Measurements from ENCODE around the gene MOSPD3.

Gene MOSPD3

DNA sequence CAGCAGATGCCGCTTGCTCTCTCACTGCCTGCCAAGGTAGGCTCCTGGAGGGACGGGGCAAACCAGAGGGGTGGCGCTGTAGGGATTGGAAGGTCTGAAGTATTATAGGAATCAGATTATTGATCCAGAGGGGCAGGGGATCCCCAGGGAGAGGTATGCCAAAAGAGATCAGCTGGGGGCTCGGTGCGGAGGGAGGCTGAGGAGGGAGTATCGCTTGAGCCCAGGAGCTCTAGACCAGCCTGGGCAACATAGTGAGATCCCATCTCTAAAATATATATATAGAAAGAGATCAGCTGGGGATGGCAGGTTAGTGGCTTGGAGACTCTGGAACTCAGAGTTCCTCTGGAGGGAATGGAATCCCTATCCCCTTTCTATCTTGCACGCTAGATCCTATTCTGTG lies 17.2 kb upstream of the MOSPD3 start:
- DNase-seq = no peak

DNA sequence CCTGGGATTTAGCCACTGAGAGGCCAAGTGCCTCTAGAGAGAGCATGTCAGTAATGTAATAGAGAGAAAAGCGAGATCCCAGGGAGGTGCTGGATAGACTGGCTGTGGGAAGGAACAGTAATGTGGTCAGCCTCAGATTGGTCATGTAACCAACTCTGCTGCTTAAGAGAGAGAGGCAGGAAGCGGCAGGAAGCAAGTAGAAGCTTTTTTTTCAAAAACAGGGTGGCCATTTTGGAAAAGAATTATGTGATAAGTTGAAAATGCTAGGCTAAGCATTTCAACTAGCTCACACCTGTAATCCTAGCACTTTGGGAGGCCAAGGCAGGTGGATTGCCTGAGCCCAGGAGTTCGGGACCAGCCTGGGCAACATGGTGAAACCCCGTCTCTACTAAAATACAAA lies 13.9 kb upstream of the MOSPD3 start:
- no peak for DNase-seq

DNA sequence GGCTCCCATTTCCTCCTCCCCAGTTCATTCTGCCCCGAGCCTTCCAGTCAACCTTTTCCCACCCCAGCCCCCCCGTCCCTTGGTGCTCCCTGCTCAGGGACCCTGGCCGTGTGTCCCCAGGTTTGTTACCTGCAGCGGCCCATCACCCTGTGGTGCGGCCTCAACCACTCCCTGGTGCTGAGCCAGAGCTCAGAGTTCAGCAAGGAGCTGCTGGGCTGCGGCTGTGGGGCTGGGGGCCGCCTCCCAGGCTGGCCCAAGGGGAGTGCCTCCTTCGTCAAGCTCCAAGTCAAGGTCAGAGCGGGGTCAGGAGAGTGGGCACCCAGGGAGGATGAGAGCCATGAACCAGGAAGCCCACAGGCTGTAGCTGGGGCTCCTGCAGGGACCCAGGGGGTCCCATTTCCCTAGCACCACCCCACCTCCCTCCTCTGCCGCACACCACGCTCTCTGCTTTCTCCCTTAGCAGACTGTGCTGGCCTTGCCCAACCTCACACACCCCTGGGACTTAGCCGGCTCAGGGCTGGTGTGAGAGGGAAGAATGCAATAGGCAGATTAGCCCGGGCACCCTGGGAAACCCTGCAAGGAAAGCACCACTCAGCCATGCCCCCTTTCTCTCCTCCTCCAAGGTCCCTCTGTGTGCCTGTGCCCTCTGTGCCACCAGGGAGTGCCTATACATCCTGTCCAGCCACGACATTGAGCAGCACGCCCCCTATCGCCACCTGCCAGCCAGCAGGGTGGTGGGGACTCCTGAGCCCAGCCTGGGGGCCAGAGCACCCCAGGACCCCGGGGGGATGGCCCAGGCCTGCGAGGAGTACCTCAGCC lies 12.2 kb upstream of the MOSPD3 start:
- no peak for DNase-seq

DNA sequence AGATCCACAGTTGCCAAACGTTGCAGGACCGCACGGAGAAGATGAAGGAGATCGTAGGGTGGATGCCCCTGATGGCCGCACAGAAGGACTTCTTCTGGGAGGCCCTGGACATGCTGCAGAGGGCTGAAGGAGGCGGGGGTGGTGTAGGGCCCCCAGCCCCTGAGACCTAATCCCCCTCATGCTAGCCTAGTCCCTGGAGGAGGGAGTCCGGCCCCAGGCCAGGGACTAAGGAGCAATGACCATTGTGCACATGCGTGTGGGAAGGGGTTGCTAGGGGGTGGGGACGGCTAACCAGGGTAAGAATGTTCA lies 11.7 kb upstream of the MOSPD3 start:
- DNase-seq = no peak

DNA sequence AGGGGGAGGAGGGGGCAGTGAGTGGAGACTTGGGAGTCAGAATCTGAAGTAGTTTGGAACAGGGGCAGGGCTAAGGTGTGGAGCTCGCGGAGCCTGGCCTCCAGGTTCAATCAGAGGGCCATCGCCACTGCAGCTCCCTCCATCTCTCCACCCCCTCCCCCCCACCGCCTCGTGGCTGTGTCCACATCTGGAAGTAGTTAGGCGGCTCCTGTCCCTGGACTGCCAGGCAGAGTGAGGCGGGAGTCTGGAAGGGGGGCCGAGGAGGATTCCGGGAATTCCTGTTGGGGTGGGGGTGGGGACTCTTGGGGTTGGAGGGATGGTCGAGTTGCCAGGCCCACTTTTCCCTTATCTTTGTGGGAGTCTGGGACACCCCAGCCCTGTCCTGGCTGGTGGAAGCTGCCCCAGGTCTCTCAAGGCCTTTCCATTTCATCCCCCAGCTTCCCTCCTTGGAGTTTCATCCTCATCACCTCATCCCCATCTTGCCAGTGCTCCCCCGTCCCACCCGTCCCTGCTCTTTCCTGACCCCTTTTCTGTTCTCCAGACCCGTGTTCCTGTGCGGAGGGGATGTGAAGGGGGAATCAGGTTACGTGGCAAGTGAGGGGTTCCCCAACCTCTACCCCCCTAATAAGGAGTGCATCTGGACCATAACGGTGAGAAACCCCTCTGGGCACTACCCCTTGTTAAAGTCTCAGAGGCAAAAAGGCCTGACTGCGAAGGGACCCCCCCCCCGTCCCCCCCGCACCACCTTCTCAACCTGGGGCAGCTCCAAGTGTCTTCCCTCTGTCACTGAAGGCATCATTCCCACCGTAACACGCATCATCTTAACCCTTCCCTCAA lies 9.2 kb upstream of the MOSPD3 start:
- peak; percentile 95 for DNase-seq

DNA sequence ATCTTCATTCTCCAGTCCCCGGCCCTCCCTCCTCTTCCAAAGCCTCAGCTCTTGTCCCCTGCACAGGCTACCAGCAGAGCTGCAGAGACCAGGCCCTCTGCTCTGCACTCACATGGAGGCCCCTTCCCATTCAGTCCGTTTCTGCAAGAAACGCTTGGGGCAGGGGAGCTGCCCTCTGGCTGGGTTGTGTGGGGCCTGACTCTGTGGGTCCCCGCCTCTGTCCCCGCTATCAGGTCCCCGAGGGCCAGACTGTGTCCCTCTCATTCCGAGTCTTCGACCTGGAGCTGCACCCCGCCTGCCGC lies 8.7 kb upstream of the MOSPD3 start:
- DNase-seq = peak; percentile 50

DNA sequence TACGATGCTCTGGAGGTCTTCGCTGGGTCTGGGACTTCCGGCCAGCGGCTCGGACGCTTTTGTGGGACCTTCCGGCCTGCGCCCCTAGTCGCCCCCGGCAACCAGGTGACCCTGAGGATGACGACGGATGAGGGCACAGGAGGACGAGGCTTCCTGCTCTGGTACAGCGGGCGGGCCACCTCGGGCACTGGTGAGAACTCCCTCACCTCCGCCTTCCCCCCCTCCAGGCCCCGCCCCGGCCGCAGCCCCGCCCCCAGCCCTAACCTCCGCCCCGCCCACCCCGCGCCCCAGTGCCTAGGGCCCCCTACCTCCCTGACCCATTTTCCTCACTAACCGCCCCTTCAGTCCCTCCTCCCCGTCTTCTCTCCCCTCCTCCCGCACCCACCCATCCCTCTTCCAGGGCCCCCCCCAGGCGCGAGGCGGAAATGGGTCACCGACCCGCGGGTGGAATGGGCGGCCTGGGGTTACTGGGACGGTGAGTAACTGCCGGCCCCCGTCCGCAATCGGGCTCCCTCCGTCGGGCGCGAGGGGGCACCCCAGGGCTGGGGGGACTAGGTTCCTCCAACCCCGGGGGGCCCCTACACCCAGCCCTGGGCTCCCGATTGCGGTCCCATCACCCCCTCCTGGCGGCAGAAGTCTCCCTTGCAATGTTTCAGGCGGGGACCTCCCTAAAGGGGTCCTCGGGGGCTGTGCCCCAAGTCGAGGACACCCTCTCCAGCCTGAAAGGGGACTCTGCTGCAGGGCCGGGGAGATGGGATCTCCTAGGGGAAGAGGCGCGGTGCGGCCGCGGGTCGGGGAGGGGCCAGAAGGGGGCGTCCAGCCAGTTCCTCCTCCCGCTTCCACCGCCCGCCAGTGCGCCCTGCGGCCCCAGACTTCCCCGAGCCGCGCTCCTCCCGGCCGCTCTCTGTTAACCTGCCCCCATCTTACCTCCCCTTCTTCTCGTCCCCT lies 8.0 kb upstream of the MOSPD3 start:
- peak; percentile 85 for DNase-seq

DNA sequence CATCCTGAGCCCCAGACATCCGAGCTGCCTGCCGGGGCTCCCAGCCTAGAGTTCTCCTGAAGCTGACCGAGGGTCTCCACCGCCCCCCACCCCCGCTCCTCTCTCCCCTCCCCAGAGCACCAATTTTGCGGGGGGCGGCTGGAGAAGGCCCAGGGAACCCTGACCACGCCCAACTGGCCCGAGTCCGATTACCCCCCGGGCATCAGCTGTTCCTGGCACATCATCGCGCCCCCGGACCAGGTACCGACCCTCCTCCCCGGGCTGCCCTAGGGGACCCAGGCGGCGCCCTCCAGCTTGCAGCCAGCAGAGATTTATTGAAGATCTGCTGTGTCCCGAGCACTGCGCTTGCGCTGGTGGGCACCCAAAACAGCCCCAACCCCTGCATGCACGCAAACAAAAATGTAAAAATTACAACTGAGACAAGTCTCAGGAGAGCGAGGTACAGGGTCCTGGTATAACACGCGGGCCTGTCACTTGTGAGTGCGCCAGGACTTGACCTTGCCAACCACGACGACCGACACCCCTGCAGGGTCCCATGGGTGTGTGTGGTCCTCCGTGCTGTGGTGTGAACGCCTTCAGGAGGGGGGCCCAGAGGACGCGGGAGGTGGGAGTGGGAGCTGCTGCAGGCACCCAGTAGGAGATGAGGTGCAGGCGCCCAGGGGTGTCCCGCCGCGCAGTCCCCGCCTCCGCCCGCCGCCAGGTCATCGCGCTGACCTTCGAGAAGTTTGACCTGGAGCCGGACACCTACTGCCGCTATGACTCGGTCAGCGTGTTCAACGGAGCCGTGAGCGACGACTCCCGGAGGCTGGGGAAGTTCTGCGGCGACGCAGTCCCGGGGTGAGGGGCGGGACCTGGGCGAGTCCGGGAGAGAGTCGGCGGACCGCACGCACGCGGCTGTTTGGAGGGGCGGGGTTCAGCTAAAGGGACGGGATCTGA lies 7.1 kb upstream of the MOSPD3 start:
- DNase-seq = peak; percentile 39

DNA sequence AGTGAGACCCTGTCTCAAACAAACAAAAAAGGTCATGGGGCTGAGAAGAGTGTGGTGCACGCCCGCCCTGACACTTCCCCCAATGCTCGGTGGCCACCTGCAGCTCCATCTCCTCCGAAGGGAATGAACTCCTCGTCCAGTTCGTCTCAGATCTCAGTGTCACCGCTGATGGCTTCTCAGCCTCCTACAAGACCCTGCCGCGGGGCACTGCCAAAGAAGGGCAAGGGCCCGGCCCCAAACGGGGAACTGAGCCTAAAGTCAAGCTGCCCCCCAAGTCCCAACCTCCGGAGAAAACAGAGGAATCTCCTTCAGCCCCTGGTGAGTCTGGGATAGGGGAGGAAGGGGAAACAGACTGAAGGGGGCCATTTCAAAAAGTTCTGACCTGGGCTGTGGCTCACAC lies 6.0 kb upstream of the MOSPD3 start:
- DNase-seq = no peak

DNA sequence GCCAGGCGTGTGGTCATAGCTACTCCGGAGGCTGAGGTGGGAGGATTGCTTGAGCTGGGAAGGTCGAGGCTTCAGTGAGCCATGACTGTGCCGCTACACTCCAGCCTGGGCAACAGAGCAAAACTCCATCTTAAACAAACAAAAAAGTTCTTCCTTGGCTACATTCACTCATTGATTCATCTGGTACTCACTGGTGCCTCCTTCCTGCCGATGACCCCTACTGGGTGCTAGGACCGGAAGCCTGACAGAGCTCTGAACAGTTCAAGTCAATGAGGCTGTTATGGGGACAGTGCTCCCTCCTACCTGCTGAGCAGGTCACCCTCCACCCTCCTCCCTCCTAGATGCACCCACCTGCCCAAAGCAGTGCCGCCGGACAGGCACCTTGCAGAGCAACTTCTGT lies 5.2 kb upstream of the MOSPD3 start:
- DNase-seq = no peak

DNA sequence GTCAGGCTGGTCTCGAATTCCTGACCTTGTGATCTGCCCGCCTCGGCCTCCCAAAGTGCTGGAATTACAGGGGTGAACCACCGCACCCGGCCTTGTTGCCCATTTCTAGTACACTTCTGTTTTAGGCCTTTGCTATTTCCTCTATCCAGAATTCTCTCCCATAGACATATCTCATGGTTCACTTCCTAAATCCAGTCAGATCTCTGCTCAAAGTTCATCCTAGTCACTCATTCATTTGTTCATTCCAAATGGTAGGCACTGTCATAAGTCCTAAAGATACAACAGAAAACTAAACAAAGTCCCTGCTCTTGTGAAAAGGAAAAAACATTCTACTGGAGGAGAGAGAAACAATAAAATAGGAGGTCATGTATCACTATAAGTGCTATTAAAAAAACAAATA lies 2.4 kb upstream of the MOSPD3 start:
- no peak for DNase-seq

DNA sequence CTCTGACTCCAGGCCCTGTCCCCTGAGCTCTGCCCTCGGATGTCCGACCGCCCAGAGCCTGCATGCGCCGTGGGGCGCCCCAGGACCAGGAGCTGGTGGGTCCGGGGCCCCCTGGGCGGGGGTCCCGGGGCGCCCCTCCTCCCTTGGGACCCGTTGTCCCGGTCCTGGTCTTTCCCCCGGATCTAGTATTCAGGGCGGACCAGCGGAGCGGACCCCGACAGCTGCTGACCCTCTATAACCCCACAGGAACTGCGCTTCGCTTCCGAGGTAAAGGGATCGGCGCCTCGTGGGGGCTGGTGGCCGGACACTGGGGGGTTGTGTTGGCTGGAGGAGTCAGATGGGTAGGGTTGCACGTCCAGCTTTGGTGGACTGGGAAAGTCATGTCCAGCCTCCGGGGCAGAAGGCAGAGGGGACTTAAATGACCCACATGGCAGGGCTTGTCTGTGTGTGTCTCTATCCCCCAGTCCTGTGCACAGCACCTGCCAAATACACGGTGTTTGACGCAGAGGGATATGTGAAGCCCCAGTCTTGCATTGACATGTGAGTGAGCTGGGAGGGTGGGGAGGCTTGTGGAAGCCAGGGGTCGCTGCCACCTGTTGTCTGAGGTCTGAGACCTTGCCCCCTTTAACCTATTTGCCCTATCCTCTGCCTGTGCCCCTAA lies 520 bp downstream of the MOSPD3 start:
- no peak for DNase-seq

DNA sequence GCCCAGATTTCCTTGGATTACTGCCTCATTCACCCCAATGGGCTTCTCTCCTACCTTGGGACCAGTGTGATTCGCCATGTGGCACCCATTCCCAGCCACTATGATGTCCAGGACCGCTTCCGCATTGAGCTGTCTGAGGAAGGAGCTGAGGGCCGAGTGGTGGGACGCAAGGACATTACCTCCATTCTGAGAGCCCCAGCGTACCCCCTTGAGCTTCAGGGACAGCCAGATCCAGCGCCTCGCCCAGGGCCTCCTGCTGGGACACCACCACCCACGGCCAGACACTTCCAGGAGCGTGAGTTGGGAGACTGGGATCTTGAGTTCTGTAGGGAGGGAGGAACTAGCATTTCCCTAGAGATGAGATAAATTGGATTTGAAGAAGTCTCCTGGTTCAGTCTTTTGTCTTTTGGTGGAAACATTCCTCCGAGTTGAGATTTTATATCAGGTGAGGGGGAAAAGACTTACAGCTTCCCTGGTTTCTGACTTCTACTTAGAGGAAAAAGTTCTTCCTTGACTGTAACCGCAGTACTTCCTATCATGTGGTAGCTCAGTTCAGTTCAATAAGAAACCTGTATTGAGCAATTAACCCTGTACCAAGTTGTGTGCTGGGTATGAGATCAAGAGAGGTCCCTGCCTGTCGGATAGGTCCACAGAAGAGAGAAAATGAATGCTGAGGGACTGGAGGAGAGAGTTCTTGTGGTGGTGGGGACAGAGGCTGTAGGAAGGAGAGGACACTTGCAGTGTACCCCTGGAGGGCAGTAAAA lies 1.3 kb downstream of the MOSPD3 start:
- DNase-seq = no peak

DNA sequence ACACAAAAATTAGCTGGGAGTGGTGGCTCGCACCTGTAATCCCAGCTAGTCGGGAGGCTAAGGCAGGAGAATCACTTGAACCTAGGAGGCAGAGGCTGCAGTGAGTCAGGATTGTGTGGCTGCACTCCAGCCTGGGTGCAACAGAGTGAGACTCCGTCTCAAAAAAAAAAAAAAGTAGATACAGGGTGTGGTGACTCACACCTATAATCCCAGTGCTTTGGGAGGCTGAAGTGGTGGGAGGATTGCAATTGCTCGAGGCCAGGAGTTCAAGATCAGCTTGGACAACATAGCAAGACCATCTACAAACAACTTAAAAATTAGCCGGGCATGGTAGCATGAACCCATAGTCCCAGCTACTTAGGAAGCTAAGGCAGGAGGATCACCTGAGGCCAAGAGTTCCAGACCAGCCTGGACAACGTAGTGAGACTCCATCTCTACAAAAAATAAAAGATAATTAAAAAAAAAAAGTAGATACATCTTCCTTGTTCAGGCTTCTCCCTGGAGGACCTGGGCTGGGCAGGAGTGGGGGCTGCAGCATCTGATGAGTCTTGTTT lies 2.0 kb downstream of the MOSPD3 start:
- DNase-seq = no peak

DNA sequence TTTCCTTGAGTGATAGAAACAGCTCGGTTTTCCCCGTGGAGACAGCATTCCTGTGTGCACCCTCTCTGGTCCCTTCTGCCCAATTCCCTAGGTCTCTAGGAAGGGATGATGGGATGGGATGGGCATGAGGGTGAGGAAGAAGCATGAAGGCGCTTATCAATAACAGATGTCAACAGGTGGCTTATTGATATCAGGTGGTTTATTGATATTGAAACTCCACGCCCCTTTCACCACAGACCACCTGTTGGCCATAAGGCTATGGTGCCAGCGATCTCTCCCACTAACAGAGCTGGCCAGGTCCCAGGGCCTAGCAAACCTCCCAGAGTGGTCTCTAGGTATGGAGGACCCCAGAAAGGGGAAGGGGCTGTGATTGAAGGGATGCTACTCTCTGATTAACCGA lies 7.9 kb downstream of the MOSPD3 start:
- no peak for DNase-seq

DNA sequence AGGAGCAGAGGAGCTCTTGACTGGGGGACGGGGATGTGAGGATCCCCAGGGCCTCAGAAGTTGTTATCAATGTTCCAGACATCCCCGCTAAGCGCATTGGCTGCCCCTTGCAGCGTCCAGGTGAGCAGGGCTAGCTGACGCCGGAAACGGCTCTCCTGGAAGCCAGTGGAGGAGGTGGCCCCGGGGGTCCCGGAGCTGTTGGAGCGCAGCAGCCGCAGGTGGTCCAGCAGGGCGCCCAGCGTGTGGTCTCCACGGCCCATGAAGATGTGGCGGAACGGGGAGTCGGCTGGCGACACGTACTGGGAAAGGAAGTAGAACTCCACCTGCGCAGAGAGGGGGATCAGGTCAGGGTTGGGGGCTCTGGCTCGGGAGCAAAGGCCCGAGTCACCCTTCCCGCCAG lies 8.5 kb downstream of the MOSPD3 start:
- no peak for DNase-seq

DNA sequence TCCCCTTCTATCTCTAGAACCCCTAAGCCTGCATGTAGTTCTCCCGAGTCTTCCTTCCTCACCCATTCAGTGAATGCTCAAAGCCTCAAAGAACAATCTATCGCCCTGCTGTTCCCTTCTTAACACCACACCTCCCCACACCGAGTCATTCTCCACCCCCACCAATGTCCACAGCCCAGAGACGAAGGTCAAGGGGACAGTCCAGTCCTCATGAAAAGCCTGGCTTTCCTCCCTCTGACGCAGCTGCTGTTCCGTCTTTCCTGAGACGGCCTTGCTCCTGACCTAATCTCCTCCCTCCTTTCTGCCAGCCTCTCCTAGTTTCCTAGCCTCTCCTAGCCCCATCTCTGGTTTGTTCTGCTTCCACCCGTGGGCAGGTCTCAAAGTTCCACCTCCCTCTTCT lies 9.2 kb downstream of the MOSPD3 start:
- DNase-seq = no peak

DNA sequence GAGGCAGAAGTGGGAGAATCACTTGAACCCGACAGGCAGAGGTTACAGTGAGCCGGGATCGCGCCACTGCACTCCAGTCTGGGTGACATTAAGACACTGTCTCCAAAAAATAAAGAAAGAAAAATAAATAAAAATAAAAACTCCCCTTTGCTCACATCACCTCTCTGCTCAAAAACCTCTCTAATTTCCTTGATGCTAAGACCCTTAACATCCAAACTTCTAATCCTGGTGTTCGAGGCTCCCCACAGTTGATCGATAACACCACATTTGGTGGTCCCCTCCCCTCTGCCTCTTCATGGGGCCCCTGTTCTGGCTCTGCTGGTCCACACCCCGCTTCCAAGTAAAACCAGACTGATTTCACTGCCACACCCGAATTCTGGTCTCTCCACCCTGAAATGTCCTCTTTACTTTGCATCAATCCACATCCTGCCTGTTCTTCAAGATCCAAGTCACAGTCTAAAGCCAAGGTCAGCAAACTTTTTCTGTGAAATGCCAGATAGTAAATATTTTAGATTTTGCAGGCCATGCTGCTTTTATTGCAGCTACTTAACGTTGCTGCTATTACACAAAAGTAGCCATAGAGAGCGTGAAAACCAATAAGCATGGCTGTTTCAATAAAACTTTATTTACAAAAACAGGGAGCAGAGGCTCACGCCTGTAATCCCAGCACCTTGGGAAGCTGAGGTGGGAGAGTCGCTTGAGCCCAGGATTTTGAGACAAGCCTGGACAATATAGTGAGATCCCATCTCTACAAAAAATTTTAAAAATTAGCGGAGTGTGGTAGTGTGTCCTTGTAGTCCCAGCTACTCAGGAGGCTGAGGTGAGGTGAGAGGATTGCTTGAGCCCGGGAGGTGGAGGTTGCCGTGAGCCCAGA lies 11.8 kb downstream of the MOSPD3 start:
- no peak for DNase-seq

DNA sequence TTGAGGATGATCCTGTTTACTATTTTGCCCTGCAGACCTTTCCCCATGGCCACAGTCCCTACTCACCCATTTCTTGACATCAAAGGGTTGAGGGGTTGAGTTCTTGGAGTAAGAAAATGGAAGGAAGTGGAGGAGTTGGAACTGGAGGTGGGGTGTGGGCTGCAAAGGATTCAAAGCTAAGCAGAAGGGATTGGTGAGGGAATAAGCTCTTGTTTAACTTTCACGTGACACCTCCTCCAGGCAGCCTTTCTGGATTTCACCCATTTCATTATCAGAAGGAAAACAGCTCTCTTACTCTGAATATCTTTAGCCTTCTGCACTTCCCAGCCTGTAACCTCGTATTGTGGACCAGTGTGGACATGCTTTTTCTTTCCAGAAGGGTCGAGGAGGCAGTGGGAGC lies 13.7 kb downstream of the MOSPD3 start:
- no peak for DNase-seq
